GM13976 (cell line): Measurements from ENCODE around the gene UBE4A.
A peak's percentile ranks its signal among the peaks of the same experiment; 100 is the strongest.

Source experiments
- DNase-seq: peaks from one replicate; pipeline ENCODE4 v3.0.0; 2012; ENCODE audit warnings: low spot score
- CTCF ChIP-seq: IDR thresholded peaks from 2 replicates; pipeline ENCODE4 v1.5.1; 2012; ENCODE audit warnings: borderline replicate concordance, mild to moderate bottlenecking; ENCODE audit not compliant: insufficient read depth; ENCODE audit errors: extremely low read depth, missing control alignments, control extremely low read depth
- in situ Hi-C: fragments of 300-500 bp; cut with MboI; formaldehyde crosslinking; loops from one replicate; pipeline ENCODE4 v1.12.0; 2022; ENCODE audit warnings: low sequenced_read_pairs, mixed read lengths, inconsistent platforms; ENCODE audit not compliant: unreplicated experiment

The UBE4A gene

GRCh38 chr11:118321386-118322082 lies 37.9 kb upstream of the UBE4A start:
- TF ChIP-seq CTCF = no peak
- peak; percentile 41 for DNase-seq
- in situ Hi-C loops = no loop called here

- TF ChIP-seq CTCF = no peak
- DNase-seq = no peak
- in situ Hi-C loops = no loop called here
These were observed 36.7 kb upstream of the UBE4A start for GRCh38 chr11:118322721-118323120.

GRCh38 chr11:118325283-118325682 lies 34.1 kb upstream of the UBE4A start:
- DNase-seq = no peak
- no peak for TF ChIP-seq CTCF
- in situ Hi-C loops = no loop called here

GRCh38 chr11:118328745-118329144 lies 30.7 kb upstream of the UBE4A start:
- TF ChIP-seq CTCF = no peak
- in situ Hi-C loops = no loop called here
- DNase-seq = no peak

GRCh38 chr11:118334745-118335144 lies 24.7 kb upstream of the UBE4A start:
- no peak for TF ChIP-seq CTCF
- DNase-seq = no peak
- in situ Hi-C loops = no loop called here

GRCh38 chr11:118338637-118339061 lies 20.8 kb upstream of the UBE4A start:
- peak; percentile 76 for DNase-seq
- no peak for TF ChIP-seq CTCF
- in situ Hi-C loops = no loop called here
